GM21576 (cell line): ENCODE measurements around the gene GPR173.

Experiments used
- ATAC-seq: cut with Tn5 transposase; IDR thresholded peaks from one replicate; pipeline ENCODE4 v1.9.1; 2021; ENCODE audit warnings: mild to moderate bottlenecking, moderate library complexity; ENCODE audit not compliant: unreplicated experiment

GPR173 gene, protein sequence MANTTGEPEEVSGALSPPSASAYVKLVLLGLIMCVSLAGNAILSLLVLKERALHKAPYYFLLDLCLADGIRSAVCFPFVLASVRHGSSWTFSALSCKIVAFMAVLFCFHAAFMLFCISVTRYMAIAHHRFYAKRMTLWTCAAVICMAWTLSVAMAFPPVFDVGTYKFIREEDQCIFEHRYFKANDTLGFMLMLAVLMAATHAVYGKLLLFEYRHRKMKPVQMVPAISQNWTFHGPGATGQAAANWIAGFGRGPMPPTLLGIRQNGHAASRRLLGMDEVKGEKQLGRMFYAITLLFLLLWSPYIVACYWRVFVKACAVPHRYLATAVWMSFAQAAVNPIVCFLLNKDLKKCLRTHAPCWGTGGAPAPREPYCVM

DNA sequence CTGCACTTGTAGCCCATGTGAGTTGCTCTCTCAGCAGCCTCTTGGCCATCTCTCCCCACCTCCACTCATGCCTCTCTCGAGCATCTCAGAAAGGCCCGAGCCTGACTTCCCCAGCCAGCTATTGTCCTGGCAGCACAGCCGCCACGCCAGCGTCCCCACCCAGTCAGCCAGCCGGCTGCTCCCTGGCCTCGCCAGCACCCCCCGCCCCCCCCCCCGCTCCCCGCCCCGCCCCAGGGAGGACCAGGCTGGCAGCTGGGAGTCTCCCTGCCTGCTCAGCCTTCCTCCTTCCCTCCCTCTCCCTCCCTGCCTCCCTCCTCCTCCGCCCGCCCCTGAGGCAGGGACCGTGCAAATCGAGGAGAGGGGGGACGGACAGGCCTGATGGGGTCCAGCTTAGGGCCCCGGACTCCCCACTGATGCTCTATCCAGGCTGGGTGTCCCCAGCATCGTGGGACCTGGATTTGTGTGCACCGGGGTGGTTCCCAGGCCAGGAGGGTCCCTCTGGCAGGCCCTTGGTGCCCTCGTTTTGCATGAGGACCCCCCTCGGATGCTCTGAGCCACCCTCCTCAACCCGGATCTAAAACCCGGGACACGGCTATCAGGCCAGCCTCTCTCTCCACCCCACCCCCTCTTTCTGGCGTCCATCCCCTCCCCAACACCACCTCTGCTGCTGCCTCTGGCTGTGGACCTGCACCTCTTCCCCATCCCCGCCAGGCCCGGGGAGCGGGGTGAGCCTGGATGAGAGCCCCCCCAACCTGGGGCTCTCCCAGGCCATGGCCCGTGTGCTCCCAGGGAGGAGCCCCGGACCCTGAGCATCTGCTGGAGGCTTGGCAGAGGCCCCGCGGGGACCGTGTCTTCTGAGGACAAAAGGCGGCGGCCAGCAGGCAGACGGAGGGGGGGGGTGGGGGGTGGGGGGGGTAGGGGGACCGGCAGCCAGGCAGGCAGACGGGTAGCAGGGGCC, at the start of gene GPR173:
Gene GPR173, plus strand, starts transcription at position 621 of the 958 bp plus-strand sequence. CDS start 27,833 bp downstream, outside the sequence.
- no peak for ATAC-seq

DNA sequence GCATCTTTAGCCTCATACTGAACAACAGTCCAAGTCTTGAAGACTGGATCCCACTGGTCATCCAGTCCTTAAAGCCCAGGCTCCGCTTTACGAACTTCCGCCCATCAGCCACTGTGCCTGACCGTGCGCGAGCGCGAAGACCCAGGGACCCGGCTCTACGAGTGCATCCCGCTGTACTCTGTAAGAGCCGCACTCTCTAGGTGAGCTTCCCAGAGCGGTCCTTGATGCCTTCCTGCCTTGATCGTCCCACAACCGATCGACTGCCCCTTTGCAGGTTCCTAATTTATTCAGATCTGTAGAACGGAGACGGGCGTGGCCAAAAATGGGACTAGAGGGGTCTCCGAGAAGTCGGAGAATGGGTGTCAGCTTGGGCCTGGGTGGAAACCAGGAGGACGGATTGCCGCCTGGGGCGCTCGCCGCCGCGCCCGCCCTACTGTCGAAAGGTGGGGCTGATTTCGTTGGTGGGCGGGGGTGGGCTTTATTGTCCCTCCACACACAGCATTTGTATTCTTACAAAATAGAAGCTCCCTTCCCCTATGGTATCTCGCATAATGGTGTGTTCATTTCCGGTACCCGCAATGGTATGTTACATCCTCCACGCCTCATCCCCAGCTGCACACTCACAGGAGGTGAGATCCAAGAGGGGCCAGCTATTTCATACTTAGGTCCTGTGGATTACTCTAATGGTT, 48.0 kb upstream of the GPR173 start:
- no peak for ATAC-seq

DNA sequence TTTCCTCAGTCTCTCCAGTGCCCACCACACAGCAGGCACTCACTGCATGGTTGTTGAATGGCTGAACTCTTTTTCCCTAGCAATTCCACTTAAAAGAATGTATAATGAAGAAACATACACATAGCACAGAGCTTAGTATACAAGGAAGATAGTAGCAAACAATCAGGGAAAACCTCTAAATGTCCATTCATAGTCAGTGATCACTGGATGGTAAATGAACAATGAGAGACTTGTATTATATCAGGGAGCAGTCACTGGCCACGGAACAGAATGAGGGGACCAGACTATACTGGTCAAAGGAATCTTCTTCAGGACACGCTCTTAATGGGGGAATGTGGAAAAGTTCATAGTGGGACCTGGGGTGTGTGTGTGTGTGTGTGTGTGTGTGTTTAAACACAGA, 46.6 kb upstream of the GPR173 start:
- no peak for ATAC-seq

DNA sequence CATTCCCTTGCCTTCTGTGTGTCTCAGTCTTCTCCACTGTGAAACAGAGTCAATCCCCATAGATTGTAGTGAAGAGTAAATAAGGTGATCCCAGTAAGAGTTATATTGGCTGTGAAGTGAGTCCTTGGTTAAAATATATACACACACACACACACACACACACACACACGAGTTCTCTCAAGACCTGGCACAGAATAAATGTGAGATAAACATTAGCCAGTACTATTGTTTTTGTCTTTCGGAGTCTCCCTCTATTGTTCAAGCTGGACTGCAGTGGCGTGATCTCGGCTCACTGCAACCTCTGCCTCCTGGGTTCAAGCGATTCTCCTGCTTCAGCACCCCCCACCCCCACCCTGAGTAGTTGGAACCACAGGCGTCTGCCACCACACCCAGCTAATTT, 45.5 kb upstream of the GPR173 start:
- ATAC-seq = no peak

DNA sequence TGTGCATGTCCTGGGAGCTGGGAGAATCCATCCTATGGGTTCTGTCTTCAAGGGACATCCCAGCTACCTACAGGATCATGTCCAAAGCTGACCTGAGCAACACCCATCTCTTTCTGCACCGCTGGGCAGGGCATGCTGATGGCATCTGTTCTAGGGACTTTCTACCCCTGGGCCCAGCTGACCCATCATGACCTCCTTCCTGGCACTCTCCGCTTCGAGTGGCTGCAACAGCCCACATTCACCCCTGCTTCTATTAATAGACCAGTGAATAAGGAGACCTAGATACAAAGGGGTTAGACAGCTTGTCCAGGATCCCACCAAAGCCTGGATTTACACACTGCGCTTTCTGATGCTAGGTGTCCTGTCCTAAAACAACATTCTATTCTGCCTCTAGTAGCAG, 44.6 kb upstream of the GPR173 start:
- ATAC-seq = no peak

DNA sequence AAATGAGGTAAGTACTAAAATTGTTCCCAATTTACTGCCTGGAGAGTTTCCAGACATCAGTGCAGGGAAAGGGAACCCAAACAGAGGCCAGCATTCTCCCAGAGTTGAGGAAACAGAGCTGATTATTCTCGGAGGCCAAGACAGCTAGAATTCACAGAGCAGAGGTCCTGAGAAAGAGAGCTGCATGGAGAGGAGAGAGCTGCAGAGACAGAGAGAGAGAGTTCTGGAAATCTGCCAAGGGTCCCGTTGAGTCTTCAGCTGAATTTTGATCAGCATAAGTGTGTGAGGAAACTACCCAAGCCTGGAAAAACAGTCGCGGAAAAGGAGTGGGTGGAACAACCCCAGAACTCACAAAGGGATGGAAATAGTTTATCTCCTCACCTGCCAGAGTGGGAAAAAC, 43.8 kb upstream of the GPR173 start:
- ATAC-seq = no peak

DNA sequence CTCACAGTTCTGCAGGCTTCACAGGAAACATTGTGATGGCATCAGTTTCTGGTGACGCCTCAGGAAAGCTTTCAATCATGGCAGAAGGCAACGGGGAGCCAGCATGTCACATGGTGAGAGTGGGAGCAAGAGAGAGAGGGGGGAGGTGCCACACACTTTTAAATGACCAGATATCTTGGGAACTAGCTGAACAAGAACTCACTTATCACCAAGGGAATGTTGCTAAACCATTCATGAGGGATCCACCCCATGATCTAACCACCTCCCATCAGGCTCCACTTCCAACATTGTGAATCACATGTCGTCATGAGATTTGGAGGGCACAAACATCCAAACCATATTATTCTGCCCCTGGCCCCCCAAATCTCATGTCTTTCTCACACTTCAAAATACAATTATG, 43.3 kb upstream of the GPR173 start:
- no peak for ATAC-seq

DNA sequence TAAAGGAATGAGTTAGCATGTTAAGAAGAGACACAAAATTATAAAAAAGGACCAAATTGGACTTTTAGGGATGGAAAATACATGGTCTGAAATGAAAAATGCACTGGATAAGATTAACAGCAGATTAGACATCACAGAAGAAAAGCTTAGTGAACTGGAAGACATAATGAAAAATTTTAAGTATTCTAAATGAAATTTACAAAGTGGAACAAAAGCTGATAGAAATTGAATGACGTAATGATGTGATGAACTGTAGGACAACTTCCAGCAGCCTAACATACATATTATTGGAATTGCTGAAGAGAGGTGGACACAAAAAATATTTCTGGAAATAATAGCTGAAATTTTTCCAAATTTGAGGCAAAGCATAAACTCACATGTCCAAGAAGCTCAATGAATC, 39.6 kb upstream of the GPR173 start:
- ATAC-seq = no peak

DNA sequence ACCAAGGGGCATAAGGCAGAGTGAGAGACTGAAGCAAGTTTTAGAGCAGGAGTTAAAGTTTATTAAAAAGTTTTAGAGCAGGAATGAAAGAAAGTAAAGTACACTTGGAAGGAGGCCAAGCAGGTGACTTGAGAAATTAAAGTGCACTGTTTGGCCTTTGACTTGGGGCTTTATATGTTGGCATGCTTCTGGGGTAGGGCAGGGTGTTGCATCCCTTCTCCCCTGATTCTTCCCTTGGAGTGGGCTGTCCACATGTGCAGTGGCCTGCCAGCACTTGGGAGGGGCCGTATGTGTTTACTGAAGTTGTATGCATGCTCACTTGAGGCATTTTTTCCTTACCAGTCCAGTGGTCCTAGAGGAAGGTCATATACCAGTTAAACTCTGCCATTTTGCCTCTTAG, 35.3 kb upstream of the GPR173 start:
- no peak for ATAC-seq

DNA sequence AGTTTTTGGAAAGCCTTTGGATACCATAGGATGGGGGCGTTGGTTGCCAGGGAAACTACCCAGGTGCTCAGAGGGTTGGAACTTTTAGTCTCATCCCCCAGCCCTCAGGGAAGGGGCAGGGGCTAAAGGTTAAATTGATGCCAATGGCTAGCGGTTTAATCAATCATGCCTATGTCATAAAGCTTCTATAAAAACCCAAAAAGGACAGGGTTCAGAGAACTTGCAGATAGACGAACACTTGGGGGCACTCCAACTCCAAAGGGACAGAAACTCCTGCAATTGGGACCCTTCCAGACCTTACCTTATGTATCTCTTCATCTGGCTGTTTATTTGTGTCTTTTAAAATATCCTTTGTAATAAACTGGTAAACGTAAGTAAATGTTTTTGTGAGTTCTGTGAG, 30.0 kb upstream of the GPR173 start:
- no peak for ATAC-seq

DNA sequence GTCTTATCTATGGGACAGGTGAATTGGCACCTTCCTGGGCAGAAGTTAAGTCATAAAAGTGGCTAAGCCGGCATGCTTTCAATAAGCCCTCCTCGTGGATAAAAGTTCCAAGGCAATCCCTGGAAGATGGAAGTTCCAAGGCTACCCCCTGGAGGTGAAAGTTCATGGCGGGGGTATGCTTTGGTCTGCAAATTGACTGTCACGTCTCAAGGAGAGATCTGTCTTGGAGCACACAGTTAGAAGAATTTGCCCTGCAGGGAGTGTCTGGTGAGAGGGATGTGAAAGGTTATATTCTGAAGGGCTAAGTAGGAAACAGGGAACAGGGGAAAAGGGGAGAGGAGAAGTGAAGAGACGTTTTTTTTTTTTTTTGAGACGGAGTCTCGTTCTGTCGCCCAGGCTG, 26.2 kb upstream of the GPR173 start:
- no peak for ATAC-seq

DNA sequence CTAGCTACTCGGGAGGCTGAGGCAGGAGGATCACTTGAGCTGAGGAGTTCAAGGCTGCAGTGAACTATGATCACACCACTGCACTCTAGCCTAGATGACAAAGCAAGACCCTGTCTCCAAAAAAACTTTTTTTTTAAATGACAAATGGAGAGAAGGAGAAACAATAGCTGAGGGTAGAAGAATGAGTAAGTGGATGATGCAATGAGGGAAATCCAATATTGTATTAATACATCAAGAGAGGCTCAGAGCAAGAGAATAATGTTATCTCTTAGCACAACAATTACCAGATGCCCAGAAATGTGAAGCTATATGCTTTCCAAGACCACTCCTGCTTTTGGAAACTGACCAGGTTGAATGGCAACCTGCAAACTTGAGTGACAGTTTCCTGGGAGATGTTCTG, 19.9 kb upstream of the GPR173 start:
- ATAC-seq = no peak

DNA sequence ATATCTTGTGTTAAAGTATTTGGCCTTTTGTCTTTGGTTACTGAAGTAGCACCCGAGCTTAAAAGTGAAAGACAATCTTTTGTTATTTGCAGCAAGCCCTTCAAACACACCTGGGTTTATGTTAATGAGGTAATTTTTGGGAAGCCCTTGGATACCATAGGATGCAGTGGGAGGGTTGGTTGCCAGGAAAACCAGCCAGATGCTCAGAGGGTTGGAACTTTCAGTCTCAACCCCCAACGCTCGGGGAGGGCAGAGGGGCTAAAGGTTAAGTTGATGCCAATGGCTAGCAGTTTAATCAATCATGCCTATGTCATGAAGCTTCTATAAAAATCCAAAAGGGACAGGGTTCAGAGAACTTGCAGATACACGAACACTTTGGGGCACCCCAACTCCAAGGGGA, 17.2 kb upstream of the GPR173 start:
- ATAC-seq = no peak

DNA sequence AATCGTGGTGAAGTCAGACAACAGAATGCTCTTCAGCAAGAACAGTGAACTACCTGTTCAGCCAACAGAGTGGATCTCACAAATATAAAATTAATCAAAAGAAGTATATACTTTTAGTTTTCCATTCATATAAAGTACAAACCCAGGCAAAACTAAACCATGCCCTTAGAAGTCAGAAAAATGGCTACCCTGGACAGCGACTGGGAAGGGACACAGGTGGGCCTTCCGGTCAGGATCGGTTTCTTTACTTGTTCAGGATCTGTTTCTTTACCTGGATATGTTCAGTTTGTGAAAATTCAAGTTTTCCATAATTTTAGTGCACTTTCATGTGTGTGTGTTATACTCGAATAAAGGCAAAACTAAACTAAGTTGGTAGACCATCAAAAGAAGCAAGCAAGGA, 12.4 kb upstream of the GPR173 start:
- no peak for ATAC-seq

DNA sequence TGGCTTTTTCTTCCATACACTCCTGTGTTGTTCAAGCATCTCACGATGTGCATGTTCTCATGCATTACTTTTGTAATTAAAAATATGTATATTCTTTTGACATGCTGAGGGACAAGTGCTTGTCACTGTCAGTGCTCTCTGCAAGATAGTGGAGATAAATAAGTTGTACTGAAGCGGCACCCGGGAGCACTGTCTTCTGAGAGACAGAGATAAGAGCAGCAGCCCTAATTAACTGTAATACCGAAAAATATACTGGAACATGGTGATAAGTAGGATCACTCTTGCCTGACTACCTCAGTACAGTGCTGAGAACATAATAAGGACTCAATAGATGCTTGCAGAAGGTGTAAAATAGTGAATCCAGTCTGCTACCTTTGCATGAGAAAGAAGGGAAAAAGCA, 9.4 kb upstream of the GPR173 start:
- no peak for ATAC-seq

DNA sequence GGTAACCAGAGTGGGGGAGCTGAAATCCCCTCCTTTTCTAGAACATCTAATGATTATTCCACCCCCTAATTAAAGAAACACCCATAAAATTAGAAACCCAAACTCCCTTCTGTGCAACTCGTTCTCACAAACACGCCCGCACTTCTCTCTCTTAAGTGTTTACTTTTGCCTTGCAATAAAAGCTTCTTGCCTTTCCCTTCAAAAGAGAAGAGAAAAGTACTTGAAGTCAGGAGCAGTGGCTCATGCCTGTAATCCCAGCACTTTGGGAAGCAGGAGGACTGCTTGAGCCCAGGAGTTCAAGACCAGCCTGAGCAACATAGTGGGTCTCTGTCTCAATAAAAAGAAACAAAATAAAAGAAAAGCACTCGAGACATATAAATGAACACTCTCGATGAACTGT, 3.6 kb upstream of the GPR173 start:
- ATAC-seq = no peak

DNA sequence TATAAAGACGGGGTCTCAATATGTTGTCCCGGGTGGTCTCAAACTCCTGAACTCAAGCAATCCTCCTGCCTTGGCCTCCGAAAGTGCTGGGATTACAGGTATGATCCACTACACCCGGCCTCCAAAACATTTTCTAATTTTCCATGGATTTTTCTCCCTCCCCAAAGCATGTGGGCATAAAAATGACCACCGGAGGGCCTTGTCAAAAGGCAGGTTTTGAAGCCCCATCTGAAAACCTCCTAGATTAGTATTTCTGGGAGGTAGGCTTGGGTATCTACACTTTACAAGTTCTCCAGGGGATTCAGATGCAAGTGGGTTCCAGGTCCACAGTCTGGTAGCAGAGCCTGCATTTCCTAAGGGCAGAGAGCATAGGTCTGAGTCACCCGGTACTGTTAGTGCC, 1.4 kb upstream of the GPR173 start:
- no peak for ATAC-seq

DNA sequence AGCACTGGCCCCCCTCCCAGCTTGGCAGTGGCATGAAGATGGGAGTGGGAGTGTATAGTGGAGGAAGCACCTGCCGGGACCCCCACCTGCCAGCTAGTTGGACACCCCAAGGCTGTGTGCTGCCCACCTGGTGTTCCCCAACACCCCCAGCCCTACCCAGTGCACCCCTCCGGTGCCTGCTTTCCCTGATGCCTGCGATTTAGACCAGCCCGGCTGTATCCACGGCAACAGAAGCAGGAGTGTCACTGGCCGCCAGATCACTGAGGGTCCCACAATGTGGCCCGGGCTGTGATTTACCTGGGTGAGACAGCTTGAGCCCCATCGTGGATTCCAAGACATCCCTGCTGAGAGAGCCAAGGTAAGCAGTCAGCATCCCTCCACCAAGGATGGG, 533 bp downstream of the GPR173 start:
- ATAC-seq = no peak

DNA sequence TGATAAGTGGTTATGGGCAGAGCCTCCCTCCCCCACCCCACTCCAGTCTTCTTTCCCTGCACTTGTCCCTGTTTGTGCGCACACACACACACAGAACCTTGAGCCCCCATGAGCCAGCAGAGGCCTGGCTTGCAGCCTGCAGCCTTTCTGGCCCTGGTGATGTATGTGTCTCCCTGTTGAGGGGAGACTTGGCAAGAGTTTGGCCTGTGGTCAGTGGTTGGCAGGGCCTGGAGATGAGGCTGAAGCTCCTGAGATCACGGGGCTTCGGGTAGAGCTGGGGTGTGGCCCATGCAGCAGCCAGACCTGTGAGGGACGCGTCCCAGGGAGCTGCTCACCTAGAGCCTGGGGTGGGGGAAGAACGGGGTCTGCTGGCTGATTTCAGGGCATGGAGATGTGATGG, 2.3 kb downstream of the GPR173 start:
- ATAC-seq = no peak

DNA sequence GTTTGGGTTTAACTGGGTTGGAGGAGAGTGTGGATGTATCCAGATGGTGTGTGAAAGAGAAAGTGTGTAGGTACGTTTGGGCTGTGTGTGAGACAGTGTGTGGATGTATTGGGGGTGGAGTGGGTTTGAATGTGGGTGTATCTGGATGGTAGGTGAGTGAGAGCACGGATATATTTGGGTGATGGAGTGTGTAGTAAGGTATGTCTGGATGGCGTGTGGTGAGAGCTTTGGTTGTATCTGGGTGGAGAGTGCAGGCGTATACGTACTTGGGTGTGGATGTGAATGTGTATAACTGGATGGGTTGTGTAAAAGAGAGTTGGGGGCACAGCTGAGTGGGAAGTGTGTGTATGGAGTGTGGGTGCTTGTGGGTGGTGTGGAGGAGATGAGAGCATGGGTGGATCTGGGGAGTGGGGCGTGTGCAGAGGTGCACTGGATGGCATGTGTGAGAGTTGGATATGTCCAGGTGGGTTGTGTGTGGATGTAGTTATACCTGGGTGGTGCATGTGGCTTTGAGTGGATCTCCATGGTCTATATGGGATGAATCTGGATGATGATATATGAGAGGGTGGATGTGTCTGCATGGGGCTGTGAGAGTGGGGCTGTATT, 6.8 kb downstream of the GPR173 start:
- ATAC-seq = no peak

DNA sequence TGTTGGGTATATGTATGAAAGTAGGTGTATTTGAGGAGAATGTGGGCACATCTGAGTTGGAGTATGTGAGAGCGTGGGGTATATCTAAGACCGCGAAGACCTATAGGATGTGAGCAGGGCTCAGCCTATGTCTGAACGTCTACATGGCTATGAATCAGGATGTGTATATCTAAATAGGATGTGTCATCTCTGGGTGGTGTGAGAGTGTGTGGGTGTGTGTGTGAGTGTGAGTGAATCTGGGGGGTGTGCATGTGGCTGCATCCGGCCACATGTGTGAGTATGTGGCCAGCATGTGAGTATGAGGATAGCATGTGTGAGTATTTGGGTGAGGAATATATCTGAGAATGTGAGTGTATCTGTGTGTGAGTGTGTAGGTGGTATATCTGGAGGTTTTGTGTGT, 7.7 kb downstream of the GPR173 start:
- no peak for ATAC-seq
